ENCODE results near the gene MTMR6.

DNA sequence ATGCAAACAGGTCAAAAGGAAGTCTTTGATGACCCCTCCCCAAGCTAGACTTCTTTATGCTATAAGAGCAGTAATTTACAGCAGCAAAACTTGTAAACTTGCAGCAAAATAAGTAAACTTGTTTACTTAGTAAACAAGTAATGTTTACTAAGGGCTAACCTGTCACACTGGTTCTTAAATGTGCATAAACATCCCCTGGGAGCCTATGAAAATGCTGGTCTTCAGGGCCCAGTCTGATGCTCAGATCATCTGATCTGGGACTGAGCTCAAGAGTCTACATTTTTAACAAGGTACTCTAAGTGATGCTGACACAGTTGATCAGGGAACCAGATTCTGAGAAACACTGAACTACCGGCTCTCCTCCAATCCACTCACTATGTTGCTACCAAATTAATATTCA, 53.4 kb downstream of the MTMR6 start:
- TF ChIP-seq POLR2A (IDR thresholded peaks at IDR 0.05; ENCODE audit: low read depth): no peak
- TF ChIP-seq, protein P1, sequence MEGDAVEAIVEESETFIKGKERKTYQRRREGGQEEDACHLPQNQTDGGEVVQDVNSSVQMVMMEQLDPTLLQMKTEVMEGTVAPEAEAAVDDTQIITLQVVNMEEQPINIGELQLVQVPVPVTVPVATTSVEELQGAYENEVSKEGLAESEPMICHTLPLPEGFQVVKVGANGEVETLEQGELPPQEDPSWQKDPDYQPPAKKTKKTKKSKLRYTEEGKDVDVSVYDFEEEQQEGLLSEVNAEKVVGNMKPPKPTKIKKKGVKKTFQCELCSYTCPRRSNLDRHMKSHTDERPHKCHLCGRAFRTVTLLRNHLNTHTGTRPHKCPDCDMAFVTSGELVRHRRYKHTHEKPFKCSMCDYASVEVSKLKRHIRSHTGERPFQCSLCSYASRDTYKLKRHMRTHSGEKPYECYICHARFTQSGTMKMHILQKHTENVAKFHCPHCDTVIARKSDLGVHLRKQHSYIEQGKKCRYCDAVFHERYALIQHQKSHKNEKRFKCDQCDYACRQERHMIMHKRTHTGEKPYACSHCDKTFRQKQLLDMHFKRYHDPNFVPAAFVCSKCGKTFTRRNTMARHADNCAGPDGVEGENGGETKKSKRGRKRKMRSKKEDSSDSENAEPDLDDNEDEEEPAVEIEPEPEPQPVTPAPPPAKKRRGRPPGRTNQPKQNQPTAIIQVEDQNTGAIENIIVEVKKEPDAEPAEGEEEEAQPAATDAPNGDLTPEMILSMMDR (IDR thresholded peaks at IDR 0.05): no peak
